ENCODE measurements around the gene TOB1.

The TOB1 gene

DNA sequence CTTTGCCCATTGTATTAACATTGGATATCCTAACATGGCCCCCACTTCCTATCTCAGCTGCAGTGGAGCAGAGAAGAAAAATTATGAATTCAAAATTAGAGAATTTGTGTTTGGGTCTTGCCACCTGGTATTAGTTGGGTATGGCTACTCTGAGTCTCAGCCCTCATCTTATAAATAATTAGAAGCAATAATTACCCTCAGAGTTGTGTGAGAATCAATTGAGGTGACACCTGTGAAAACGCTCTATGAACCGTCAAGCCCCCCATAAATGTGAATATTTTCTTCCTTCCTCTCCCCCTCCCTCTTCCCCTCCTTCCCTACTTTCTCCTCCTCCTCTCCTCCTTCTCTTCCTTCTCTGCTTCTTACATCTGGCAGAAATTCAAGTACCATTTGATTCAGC is 8.9 kb upstream of the TOB1 start:
- H3K4me3 ChIP-seq (ENCODE audit: low read length): no peak overlapping the region
- TF ChIP-seq, protein P1, sequence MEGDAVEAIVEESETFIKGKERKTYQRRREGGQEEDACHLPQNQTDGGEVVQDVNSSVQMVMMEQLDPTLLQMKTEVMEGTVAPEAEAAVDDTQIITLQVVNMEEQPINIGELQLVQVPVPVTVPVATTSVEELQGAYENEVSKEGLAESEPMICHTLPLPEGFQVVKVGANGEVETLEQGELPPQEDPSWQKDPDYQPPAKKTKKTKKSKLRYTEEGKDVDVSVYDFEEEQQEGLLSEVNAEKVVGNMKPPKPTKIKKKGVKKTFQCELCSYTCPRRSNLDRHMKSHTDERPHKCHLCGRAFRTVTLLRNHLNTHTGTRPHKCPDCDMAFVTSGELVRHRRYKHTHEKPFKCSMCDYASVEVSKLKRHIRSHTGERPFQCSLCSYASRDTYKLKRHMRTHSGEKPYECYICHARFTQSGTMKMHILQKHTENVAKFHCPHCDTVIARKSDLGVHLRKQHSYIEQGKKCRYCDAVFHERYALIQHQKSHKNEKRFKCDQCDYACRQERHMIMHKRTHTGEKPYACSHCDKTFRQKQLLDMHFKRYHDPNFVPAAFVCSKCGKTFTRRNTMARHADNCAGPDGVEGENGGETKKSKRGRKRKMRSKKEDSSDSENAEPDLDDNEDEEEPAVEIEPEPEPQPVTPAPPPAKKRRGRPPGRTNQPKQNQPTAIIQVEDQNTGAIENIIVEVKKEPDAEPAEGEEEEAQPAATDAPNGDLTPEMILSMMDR (conservative IDR thresholded peaks at IDR 0.05; ENCODE audit: low read length): no peak
- no peak for DNase-seq (ENCODE audit: low read depth)

DNA sequence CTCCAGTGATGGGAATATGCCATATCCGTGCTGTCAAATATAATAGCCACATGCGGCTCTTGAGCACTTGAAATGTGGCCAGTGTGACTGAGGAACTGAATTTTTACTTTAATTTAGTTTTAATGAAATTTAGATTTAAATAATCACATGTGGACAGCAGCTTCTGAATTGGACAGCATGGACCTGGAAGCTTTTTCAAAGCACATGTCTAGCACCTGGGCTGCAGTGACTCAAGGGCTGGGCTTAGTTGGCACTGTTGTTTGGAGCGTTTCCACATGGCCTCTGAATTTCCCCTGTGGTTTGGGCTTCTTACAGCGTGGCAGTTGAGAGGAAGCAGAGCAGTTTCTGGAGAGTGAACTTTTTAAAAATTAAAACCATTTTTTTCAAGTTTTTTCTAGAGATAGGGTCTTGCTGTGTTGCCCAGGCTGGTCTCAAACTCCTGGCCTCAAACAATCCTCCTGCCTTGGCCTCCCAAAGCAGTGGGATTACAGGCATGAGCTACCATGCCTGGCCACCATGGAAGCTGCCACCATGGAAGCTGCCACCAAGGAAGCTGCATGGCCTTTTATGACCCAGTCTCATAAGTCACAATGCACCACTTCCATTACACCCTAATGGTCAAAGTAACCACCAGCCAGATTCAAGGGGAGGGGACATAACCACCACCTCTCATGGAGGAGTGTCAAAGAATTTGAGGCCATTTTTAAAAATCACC is 6.7 kb upstream of the TOB1 start:
- no peak overlapping the region for H3K4me3 ChIP-seq (ENCODE audit: low read length)
- TF ChIP-seq, protein P1 (conservative IDR thresholded peaks at IDR 0.05; ENCODE audit: low read length): no peak
- peak; percentile 89 for DNase-seq (ENCODE audit: low read depth)

DNA sequence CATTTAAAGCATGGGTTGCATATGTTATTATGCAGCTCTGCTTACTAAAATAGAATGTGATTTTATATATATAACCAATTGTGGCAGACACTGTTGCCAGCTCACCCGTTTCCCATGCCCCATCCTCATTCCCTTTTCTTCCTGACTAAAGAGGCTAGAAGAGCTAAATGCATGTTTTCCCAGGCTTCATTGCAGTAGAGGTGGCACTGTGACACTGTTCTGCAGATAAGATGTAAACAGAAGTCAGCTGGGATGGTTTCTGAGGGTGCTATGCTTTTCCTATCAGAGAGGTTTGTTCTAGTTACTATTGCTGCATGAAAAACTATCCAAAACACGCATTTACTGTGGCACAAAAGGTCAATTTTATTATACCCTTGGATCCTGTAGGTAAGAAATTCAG is 5.7 kb upstream of the TOB1 start:
- TF ChIP-seq, protein P1 (conservative IDR thresholded peaks at IDR 0.05; ENCODE audit: low read length): no peak
- no peak for DNase-seq (ENCODE audit: low read depth)
- no peak overlapping the region for H3K4me3 ChIP-seq (ENCODE audit: low read length)

DNA sequence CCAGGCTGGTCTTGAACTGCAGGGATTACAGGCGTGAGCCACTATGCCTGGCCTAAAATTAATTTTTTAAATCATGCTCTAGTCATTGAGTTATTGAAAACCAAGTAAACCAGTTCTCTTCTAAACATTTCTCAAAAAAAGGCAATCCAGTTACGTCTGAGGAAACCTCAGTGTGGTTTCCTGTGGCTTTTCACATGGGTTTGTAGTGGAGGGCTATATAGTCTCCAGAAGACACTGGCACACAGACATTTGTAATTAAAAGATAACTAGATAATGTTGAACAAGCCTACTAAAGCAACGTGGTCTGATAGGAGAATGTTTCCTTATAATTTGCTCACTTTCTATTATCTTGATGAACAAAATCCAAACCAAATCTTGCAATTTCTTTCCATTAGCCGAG is 5.2 kb upstream of the TOB1 start:
- TF ChIP-seq, protein P1 (conservative IDR thresholded peaks at IDR 0.05; ENCODE audit: low read length): no peak
- no peak for DNase-seq (ENCODE audit: low read depth)
- H3K4me3 ChIP-seq (ENCODE audit: low read length): no peak overlapping the region

DNA sequence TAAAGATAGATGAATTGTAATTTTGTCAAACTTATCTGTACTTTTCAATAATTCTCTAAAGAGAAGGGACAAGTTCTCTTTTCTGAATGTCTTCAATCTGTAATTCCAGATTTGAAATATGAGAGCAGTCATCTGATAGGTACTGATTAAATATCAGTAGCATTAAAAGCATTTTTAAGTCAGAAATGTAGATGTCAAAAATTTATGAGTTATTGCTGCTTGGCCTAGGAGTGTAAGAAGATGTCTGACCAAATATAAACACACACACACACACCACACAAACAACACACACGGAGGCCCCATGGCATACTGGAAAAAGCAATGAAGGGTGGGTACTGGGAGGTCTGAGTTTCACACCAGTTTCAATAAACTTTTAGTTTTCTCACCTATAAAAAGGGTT is 2.4 kb upstream of the TOB1 start:
- H3K4me3 ChIP-seq (ENCODE audit: low read length): no peak overlapping the region
- DNase-seq (ENCODE audit: low read depth): no peak
- TF ChIP-seq, protein P1 (conservative IDR thresholded peaks at IDR 0.05; ENCODE audit: low read length): no peak

DNA sequence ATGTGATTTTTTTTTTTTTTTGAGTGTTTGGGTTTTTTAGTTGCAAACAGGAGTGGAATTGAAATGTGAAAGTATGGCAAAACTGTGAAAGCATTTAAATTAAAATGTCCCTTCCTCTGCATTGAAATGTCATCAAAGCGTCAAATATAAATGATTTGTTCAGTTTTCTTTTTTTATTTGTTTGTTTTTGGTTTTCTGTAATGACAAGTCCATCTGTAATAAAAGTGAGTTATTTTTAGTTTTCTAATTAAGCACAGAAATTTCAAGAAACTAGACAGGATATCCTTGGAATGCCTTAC is 1.9 kb upstream of the TOB1 start:
- peak overlapping the region; percentile 80 for H3K4me3 ChIP-seq (ENCODE audit: low read length)
- no peak for DNase-seq (ENCODE audit: low read depth)
- TF ChIP-seq, protein P1 (conservative IDR thresholded peaks at IDR 0.05; ENCODE audit: low read length): no peak

DNA sequence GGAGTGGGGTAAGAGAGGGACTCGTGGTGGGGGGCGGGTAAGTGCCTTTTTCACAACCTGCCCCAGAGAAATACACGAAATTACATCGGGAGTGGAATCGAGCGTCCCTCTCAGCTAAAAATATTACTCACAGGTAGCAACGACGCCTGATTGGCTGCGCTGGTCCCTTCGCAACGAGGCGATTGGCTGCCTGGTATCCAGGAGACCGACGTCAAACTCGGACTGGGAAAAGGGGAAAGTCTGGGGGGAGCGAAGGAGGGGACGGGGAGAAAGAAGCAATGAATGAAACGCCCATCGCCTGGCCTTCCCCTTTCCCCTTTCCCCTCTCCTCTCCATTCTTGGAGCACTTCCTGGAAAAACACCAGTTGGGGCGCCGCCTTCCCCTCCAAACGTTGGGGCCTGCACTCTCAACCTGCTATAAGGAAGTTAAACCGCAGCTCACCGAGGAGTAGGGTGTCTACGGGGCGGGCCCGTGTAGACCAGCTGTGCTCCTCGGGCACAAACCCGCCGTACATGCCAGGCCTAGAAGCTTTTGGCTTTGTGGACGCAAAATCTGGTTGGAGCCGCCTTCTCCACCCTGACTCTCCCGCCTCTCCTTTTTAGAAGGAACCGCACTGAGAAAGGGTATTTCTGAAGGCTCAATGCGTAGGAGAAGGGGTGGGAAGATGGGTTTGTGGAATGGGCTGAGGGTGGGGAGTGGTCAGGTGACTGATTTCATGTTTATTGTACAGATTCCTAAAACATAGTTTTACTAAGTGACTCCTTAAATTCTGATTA is 1.4 kb upstream of the TOB1 start:
- TF ChIP-seq, protein P1 (conservative IDR thresholded peaks at IDR 0.05; ENCODE audit: low read length): no peak
- peak overlapping the region; percentile 80 for H3K4me3 ChIP-seq (ENCODE audit: low read length)
- peak; percentile 86 for DNase-seq (ENCODE audit: low read depth)

Measured in AG10803 (cell line).